Right cardiac atrium (tissue), 5 donors: ENCODE data around the gene CEP55. TPM values are rescaled to one million over a fixed set of nuclear protein-coding genes. Genes with fewer than 3 reads are reported as not detected.

Experiments used
- ATAC-seq, 2 donors: fragments of 200-7000 bp; cut with Tn5 transposase; one replicate each; pipeline versions ENCODE4 v1.8.0 to v1.9.1; 2020; ENCODE audit warnings: moderate library complexity in 2 of 2, mild to moderate bottlenecking in 1 of 2
- DNase-seq, 3 donors: peaks; one replicate each; pipeline ENCODE4 v3.0.0-alpha.2; 2020
- H3K27ac ChIP-seq: one replicate; pipeline ENCODE4 v1.5.1; 2013; ENCODE audit warnings: mild to moderate bottlenecking, low read length, control low read depth, moderate library complexity
- H3K27me3 ChIP-seq: one replicate; pipeline ENCODE4 v1.6.1; 2013; ENCODE audit not compliant: control insufficient read depth, insufficient read depth
- H3K4me1 ChIP-seq: one replicate; pipeline ENCODE4 v1.6.1; 2013; ENCODE audit warnings: low read length; ENCODE audit not compliant: control insufficient read depth, insufficient read depth
- H3K4me3 ChIP-seq: one replicate; pipeline ENCODE4 v1.5.1; 2013; ENCODE audit warnings: low read length, control low read depth
- H3K9me3 ChIP-seq: one replicate; pipeline ENCODE4 v1.6.1; 2013; ENCODE audit warnings: low read length; ENCODE audit not compliant: control insufficient read depth
- WGBS: extraction: QIAGEN DNeasy Blood & Tissue Kit; methylation state at CpG from one replicate; pipeline ENCODE4 v1.1.7; 2013; 5-methylcytosine and 5-hydroxymethylcytosine counted together
- intact Hi-C, 4 donors: fragments of 100-400 bp; cut with DNase I; formaldehyde crosslinking; loops; one replicate each; pipeline versions ENCODE4 v1.11.0 to v1.14.0; 2022 to 2023
- polyA plus RNA-seq: library from polyadenylated mRNA; stranded (reverse); fragments of 200-250 nt; gene quantifications from one replicate; pipeline ENCODE4 v1.2.3, GENCODE V29; 2013
- total RNA-seq, 4 donors: library from RNA; stranded (reverse); fragmentation: NEBNext Ultra II Directional; extraction: Animal tissue kit (Norgen Biotek cat#: 25700); gene quantifications; one replicate each; pipeline ENCODE4 v1.2.1, GENCODE V29; 2021
- donor health status: healthy with polysubstance abuse.
- donor health status: DM: no; HTN: yes; CAD: no.
- donor health status: DM: no; HTN: no; CAD: no.
- donor health status: DM: no; HTN: yes; CAD: no; lungs with severe emphysema.
- donor health status: DM: yes; HTN: yes; CAD: no.

CEP55 gene
- total and polyA plus RNA-seq, 5 donors: 0.11 to 1.6 (median 0.45) TPM

DNA sequence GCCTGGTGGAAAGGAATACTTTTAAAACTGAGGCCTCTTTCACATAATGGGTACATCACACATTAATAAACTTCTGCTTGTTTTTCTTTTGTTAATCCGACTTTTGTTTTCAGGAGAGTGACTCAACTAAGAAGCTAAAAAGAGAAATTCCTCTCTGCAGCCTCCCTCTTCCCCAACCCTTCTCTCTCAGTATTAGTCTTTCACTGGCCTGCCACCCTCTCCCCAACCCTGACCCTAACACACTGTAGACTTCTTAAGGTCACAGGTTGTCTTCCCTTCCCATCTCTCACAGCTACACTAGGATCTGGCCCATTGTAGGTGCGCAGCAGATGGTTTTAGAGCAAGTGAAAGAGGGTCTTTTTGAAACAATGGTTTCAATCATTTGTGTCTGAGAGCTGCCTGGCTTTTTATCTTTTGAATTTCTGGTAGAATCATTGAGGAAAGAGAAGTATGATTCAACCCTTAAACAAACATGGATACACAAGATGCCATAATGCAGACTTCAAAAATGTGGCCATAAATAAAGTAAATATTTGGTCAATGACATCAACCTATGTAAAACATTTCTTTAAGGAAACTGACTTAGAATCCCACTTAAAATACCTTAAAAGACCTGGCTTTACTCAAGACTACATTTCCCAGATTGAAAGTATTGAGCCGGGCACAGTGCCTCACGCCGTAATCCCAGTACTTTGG is 52.1 kb downstream of the CEP55 start:
- intact Hi-C loops: loop anchor here in 1 of 4 donors (10.0 kb wide), 1 partner anchor 266 kb away; no protein-coding TSS in a partner anchor
- H3K9me3 ChIP-seq: no peaks in the 10 kb centered on the region
- WGBS: 92% methylated on average over 5 of the region's 5 CpGs

GRCh38 chr10:93550606-93551005 is 54.2 kb downstream of the CEP55 start:
- intact Hi-C loops: loop anchor here in 3 of 4 donors (5.0 to 10.0 kb wide), 3 partner anchors 124 to 134 kb away; no protein-coding TSS in a partner anchor
- 84% methylated on average over 4 of the region's 4 CpGs for WGBS
- no peak for DNase-seq

More for the DNA sequence above, 52.1 kb downstream of the CEP55 start:
- no peak overlapping the region for H3K4me3 ChIP-seq
- no peak for DNase-seq
- H3K27ac ChIP-seq: no peak overlapping the region
- H3K4me1 ChIP-seq: no peaks in the 10 kb centered on the region
- ATAC-seq: no peak
- H3K27me3 ChIP-seq: no peaks in the 10 kb centered on the region

GRCh38 chr10:93552780-93553179 is 56.4 kb downstream of the CEP55 start:
- WGBS: 94% methylated on average over 3 of the region's 3 CpGs
- Histone ChIP-seq H3K4me3 (no peak overlapping the region), H3K27me3 (no peaks in the 10 kb centered on the region), H3K27ac (no peak overlapping the region), H3K4me1 (no peaks in the 10 kb centered on the region), H3K9me3 (no peaks in the 10 kb centered on the region)
- no peak for DNase-seq
- ATAC-seq: no peak
- intact Hi-C loops: loop anchor here in 3 of 4 donors (5.0 to 10.0 kb wide), 3 partner anchors 122 to 132 kb away; no protein-coding TSS in a partner anchor

More at GRCh38 chr10:93550606-93551005, 54.2 kb downstream of the CEP55 start:
- ATAC-seq: no peak
- no peak overlapping the region for H3K27ac ChIP-seq
- no peak overlapping the region for H3K4me3 ChIP-seq
- no peaks in the 10 kb centered on the region for H3K27me3 ChIP-seq
- no peaks in the 10 kb centered on the region for H3K9me3 ChIP-seq
- no peaks in the 10 kb centered on the region for H3K4me1 ChIP-seq

DNA sequence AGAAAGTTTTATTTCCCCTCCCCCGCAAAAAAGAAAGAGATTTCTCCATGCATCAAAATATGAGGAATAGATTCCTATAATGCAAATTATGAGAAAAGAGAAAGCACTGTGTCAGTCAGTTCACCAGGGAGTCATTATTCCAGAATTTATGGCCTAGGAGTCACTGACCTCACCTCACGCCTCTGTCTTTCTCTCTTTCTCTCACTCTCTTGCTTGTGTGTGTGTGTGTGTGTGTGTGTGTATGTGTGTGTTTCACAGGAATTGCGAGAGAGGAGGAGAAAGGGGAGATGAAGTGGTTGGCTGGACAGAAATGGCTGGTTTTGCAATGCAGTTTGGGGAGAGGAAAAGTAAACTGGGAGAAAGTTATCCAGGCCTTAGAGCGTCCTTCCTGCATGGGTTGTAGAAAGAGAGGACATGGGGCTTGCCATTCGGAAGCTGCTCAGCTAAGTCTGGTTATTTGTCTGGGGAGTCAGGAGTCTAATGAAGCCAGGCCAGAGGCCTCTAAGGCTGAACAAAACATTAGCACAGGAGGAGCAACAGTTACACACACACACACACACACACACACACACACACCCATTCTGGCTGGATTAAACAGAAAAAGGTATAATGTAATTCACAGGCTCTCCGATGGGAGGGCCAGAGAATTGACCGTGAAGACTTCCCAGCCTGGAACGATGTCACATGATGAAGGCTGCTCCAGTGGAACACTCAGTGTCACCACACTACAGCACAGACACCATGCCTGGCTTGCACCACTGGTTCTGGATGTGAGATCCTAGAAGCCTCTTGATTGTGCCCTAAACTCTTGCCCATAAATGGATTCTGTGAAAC is 57.3 kb downstream of the CEP55 start:
- intact Hi-C loops: loop anchor here in 3 of 4 donors (5.0 to 10.0 kb wide), 3 partner anchors 121 to 131 kb away; no protein-coding TSS in a partner anchor
- ATAC-seq (no peak), DNase-seq (no peak)
- Histone ChIP-seq H3K4me1 (no peaks in the 10 kb centered on the region), H3K9me3 (no peaks in the 10 kb centered on the region), H3K4me3 (no peak overlapping the region), H3K27ac (no peak overlapping the region), H3K27me3 (no peaks in the 10 kb centered on the region)
- WGBS: 84% methylated on average over 8 of the region's 8 CpGs

- Histone ChIP-seq H3K27ac (no peak overlapping the region), H3K27me3 (no peaks in the 10 kb centered on the region), H3K4me1 (no peaks in the 10 kb centered on the region), H3K4me3 (no peak overlapping the region), H3K9me3 (no peaks in the 10 kb centered on the region)
- DNase-seq (no peak), ATAC-seq (no peak)
- intact Hi-C loops: loop anchor here in 3 of 4 donors (5.0 to 10.0 kb wide), 3 partner anchors 121 to 131 kb away; no protein-coding TSS in a partner anchor
- 91% methylated on average over 1 of the region's 1 CpG for WGBS
These were observed 57.9 kb downstream of the CEP55 start for GRCh38 chr10:93554316-93554663.

DNA sequence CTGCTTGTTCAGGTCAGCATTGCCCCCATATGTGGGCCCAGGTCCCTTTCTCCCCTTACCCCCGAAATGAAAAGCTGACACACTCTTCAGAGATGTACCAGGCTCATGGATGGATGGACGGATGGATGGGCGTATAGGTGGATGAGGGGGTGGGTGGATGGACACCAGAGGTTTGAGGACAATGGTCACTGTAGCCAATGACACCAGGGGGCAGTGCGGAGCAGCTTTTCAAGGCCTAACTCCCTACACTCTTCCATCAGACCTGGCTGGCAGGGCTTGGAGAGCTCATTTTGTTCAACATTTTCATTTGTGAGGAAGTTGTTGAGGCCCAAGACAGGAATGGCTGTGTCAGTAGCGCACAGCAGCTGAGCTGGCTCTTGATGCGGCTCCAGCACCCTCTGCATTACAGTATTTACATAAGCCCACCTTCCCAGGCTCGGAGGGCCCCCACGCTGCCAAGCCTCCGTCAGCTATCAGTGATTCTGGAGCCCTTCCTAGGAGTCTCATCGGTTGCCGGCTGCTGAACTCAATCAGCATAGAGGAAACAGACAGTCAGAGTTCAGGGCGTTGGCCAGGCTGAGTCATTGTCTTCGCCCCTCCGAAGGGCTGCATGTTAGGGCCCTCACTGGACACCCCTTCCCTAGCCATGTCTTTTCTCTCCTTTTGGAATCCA is 58.5 kb downstream of the CEP55 start:
- WGBS: 28% methylated on average over 14 of the region's 14 CpGs
- H3K4me3 ChIP-seq: no peak overlapping the region
- no peak overlapping the region for H3K27ac ChIP-seq
- H3K9me3 ChIP-seq: no peaks in the 10 kb centered on the region
- H3K27me3 ChIP-seq: no peaks in the 10 kb centered on the region
- peak; percentile 91 to 92 for ATAC-seq
- DNase-seq: peak; percentile 84 to 91 (median 89)
- no peaks in the 10 kb centered on the region for H3K4me1 ChIP-seq
- intact Hi-C loops: loop anchor here in 3 of 4 donors (5.0 to 10.0 kb wide), 3 partner anchors 120 to 130 kb away; no protein-coding TSS in a partner anchor

GRCh38 chr10:93559490-93559889 is 63.1 kb downstream of the CEP55 start:
- Histone ChIP-seq H3K9me3 (no peaks in the 10 kb centered on the region), H3K27ac (no peak overlapping the region), H3K4me1 (no peaks in the 10 kb centered on the region), H3K4me3 (no peak overlapping the region), H3K27me3 (peaks cover 2% of the 10 kb centered on the region)
- no peak for ATAC-seq
- 93% methylated on average over 9 of the region's 9 CpGs for WGBS
- intact Hi-C loops: loop anchor here in 2 of 4 donors (10.0 kb wide), 2 partner anchors 115 to 125 kb away; no protein-coding TSS in a partner anchor
- no peak for DNase-seq

- H3K9me3 ChIP-seq: no peaks in the 10 kb centered on the region
- H3K4me1 ChIP-seq: no peaks in the 10 kb centered on the region
- no peak overlapping the region for H3K4me3 ChIP-seq
- peaks cover 2% of the 10 kb centered on the region for H3K27me3 ChIP-seq
- H3K27ac ChIP-seq: no peak overlapping the region
- WGBS: 82% methylated on average over 6 of the region's 6 CpGs
- intact Hi-C loops: no loop called here
- DNase-seq (no peak), ATAC-seq (no peak)
These were observed 64.1 kb downstream of the CEP55 start for GRCh38 chr10:93560541-93560940.

DNA sequence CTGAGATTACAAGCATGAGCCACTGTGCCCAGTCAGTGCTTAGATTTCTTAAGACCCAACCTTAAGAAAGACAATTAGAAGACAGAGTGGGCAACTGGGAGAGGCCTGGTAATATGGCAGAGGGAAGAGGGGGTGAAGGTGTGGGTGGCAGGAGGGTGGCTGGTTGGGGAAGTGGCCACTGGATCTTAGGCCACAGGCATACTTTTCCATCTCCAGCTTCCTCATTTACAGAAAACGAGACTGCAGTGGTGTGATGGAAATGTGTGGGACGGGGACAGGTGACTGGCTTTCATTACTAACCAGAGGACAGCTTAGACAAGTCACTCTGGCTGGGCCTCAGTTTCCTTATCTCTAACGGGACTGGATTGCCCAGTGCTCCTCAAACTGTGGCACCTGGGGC is 69.0 kb downstream of the CEP55 start:
- Histone ChIP-seq H3K27ac (no peak overlapping the region), H3K4me1 (no peaks in the 10 kb centered on the region), H3K4me3 (no peak overlapping the region), H3K9me3 (no peaks in the 10 kb centered on the region), H3K27me3 (peaks cover 2% of the 10 kb centered on the region)
- 67% methylated on average over 3 of the region's 3 CpGs for WGBS
- intact Hi-C loops: no loop called here
- no peak for ATAC-seq
- no peak for DNase-seq

GRCh38 chr10:93566435-93567276 is 70.2 kb downstream of the CEP55 start, which contains the start of gene FFAR4:
TSS of gene FFAR4 (plus strand) at chr10:93566665. CDS start at chr10:93566721, 56 bp downstream.
- H3K4me1 ChIP-seq: no peaks in the 10 kb centered on the region
- DNase-seq (peak; percentile 54 to 85 (median 81)), ATAC-seq (peak; percentile 61 to 84)
- no peak within 1 kb of the TSS for H3K27ac ChIP-seq
- peaks cover 2% of the 10 kb centered on the region for H3K27me3 ChIP-seq
- intact Hi-C loops: no loop called here
- H3K4me3 ChIP-seq: peak within 1 kb of the TSS; percentile 4
- no peaks in the 10 kb centered on the region for H3K9me3 ChIP-seq
- 1% methylated on average over 85 of the region's 85 CpGs for WGBS
